ENCODE results near the gene DSE.

- TF ChIP-seq RAD21 (IDR thresholded peaks at IDR 0.05; ENCODE audit: low read depth) (no peak), EZH2phosphoT487 (IDR thresholded peaks at IDR 0.05; ENCODE audit: borderline replicate concordance) (no peak), POLR2A (IDR thresholded peaks at IDR 0.05; ENCODE audit: borderline replicate concordance, extremely low read depth, insufficient read depth, insufficient read length) (no peak)
Observed at GRCh38 chr6:116459927-116460326, 89.2 kb downstream of the DSE start.
